ENCODE data around the gene ROBO1.
"Not testable (repeated sequence)": the region's sequence is repeated elsewhere in the genome, so short reads cannot be mapped to it uniquely, and the experiment has no call there.

ROBO1 gene

DNA sequence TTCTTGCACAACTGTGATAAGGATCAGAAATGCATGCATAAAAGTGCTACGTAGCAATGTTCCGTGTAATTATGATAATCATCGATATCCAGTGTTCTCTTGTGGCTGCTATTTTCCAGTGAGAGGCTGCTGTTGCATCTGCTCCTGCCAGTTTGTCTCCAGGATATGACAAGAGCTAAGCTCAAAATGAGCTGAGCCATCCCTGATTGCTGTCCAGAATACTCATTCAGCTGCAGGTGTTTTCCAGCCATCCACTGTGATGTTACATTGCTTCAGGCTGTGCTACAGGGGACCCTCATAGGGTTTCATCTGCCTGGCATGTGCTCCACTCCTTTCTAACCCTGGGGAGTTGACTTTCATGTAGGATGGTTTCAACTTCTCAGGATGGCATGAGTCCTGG is 976.0 kb downstream of the ROBO1 start:
- peak in 1 of 14 donors; percentile 28 for DNase-seq

DNA sequence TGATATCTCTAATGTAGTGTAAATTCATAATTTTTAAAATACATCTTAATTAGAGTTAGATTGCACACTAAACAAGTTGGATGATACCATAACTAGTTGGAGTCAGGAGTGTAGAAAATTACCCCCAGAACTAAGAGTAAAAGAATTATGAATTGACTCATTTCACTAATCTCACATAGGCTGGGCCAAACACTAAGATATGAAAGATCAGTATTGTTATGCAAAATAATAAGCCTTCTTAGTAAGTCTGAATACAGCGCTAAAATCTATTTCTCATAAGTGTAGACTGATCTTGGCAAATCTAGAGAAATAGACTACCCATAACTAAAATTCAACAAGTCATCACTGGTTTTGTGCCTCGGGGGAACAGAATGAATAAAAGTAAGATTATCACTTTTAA is 979.0 kb downstream of the ROBO1 start:
- no peak for DNase-seq

DNA sequence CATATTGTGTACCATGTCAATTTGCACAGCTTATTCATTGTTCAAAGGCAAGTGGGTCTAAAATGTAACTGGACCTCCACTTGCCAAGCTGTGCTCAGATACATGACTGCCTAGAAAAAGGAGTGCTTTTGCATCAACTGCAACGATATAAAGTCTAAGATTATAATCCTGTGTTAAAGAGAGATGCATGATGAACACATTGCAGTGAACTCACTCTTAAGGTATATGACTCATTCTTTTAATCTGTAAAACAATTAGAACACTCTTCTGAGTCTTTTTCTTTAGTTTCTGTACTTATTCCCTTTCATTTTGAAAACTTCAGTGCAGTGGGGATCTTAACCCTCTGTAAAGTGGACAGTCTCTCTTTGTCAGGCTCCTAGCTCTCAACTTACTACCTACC is 982.8 kb downstream of the ROBO1 start:
- DNase-seq = no peak

DNA sequence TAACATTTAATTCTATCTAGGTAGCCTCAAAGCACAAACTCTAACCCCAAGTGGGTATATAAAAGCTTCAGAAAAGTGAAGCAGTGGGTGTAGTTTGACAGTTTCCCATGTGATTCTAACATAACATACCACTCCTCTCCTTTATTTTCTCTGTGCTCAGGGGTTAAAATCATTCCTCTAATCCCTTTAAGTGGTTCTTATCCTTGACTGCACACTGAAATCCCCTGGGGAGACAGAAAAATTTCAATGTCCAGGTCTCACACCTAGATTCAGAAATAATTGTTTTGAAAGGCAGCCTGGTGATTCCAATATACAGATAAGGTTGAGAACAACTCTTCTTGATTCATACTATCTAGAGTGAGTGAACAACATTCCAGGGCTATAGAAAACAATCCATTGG is 986.4 kb downstream of the ROBO1 start:
- DNase-seq = no peak

DNA sequence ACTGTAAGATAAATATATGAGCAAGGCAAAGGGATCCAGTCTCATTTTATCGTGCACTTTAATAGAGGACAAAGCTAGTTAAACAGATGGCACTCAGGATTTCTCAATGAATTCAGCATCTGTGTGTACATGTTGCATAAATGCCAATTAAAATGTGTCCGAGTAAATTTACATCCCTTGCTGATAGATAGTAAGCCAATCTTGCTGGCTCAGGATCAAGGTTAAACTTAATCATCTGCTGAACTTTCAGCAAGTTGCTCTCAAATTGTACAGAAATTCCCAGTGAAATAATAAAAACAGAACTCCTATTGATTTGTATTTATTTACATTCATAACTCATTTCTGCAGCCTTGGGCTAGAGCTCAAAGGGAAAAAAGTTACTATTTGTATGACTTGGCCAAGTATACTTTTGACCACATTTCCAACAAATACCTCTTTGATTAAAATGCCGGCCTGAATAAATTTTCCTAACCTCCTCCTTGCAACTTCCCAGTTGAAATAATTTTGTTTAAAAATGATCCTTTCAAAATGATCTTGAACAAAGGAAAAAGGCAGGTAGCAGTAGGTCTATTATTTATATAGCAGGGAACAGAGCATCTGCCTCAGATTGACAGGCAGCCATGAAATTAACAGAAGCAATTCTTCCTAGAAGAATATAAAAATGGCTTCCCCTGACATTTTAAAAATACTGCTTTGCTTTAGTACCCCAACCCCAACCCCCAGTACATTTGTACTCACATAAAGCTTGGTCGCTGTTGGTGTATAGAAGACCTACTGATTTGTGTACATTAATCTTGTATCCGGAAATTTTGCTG is 1001.9 kb downstream of the ROBO1 start:
- DNase-seq = no peak

DNA sequence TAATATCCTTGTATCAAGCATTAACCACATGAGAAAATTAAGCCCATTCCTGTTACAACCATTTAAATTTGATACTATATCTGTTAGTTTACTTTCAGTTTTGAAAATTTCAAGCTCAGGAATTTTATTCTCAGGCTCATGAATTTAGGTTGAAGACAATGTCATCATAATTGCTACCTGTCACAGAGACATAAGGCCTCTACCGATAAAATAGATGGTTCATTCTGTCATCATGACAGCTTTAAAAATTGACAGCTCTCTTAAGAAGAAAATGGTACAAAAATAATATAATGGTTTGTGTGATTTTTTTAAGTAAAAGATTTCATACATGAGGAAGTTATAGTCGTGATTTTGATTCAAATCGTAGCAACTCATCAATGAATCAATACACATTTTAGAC is 1003.2 kb downstream of the ROBO1 start:
- no peak for DNase-seq

DNA sequence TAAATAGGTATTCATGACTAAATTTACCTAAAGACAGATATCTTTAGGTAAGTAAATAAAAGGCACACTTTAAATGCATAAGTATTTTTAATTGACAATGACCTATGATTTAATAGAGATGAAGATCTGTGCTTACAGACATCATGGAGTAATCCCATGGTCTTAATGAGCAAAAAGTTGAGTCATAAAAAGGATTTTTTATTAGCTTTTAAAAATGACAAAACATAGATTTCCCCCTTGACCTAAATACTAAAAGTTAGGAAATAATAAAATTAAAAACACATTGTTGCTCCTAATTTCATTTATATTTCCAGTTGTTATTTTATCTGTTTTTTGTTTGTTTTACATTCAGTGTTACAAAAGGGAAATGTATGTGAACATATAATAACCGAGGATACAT is 1005.7 kb downstream of the ROBO1 start:
- no peak for DNase-seq

DNA sequence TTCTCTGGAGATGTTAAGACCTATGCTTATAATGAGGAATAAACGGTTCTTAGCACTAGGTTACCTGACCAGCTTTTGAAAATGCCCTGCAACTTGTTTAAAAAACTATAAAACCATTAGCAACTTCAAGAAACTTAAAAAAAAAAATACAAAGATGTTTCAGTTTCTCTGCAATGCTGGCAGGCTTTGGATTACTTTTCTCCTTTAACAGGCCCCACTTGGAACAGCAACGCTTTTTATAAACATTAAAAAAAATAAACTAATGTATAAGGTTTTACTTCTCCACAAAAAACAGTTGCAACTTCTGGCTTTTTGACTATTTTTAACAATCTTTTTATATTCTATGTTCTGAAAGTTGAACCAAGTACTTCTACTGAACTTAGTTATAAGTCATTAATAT is 1006.7 kb downstream of the ROBO1 start:
- DNase-seq = no peak

DNA sequence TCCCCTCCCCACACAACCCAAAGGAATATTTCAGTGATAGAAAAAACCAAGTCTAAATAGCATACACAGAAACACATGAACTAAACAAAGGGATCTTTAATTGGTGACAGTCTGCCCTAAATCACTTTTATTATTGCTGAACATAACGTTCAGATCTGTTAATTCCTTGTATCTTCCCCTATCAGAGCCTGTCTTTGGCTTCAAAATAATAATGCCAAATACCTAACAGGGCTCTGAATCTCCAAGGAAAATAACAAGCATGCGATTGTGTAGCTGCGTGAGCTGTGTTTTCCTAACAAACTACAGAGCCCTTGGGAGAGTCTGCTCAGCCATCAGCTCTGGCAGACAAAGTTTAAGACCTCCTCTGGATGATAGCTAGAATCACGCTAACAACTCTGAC is 1010.1 kb downstream of the ROBO1 start:
- no peak for DNase-seq

DNA sequence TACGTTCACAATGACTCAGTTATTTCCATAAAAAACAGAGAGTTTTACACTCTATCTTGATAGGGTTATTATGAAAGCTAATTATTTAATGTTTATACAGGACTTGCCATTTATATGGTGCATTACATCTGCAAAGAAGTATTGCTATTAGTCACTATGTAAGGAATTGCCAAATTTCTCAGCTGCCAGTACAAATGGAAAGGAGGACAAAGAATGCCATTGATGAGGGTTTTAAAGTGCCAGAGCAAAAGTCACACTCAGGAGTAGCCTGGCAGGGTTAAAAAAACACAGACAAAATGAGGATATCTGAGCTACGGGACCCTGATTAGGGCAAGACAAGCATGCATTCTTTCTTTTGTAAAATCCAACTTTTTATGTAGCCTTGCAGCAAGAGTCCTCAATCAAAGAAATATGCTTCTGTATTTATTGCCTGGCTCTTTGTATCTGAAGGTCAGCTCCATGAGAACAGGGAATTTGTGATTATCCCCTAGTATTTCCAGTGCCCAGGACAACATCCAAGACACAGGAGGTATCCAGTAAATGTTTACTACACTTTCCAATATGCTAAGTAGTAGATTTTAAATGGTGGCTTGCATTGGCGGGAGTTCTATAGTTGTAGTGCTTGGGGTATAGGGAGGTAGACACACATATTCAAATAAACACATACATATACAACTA is 1013.6 kb downstream of the ROBO1 start:
- DNase-seq = peak in 3 of 14 donors; percentile 2 to 70 (median 14)

DNA sequence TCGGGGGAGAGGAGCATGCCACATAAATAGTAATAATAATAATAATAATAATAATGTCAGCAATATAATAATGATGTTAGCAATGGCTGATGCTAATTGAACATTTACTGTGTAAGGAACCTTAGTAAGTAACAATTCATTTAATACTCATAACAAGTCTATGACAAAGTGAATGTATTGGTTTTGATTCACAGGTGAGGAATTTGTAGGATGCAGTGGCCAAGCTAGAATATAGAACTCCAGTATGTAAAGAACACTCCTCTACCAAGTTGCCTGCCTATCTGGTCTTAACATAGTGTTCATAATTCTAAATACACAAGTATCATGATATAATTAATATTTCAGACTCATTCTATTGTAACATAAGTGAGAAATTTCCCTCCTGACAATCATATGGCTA is 1016.5 kb downstream of the ROBO1 start:
- no peak for DNase-seq

DNA sequence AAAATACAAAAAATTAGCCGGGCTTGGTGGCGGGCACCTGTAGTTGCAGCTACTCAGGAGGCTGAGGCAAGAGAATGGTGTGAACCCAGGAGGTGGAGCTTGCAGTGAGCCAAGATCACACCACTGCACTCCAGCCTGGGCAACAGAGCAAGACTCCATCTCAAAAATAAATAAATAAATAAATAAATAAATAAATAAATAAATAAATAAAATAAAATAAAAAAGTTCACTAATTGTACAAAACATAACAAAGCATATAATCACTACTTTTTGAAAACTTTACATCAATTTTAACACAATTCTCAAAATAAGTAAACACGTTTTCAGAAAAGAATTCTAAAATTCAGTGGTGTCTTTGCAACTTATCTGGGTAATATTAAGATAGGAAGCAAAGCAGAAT is 1017.5 kb downstream of the ROBO1 start:
- not testable (repeated sequence) for DNase-seq

DNA sequence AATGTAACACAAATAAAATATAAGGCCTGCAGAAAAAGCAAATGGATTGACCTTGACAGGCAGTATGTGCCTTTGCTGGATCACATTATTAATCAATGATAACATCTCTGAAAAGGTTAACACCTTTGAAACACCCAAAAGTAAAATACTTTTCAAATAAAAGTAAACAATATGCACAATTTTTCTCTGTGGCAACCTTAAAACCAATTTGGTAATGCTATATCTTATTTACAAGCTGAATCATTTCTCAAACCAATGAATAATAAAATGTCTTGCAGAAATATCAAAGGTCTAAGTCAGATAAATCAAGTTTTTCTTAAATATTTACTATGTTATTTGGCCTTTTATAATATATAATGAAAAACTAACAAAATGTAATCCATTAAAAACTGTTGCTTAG is 1018.7 kb downstream of the ROBO1 start:
- no peak for DNase-seq

DNA sequence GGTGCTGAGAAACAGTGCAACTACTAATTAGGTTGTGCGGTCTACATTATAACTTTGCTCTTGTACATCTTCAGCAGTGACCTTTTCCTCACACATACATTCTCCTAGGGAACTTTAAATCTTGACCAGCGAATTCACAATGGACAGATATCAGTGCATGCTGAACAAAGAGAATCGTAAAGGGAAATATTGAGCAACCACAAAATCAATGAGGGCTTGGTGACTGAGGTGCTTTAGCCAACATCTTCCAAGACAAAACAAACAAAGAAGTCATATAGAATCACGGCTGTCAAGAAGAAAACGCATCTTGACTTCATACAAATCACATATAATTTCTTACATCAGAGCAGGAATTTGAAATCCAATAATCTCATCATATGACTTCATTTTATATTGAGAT is 1022.0 kb downstream of the ROBO1 start:
- no peak for DNase-seq

DNA sequence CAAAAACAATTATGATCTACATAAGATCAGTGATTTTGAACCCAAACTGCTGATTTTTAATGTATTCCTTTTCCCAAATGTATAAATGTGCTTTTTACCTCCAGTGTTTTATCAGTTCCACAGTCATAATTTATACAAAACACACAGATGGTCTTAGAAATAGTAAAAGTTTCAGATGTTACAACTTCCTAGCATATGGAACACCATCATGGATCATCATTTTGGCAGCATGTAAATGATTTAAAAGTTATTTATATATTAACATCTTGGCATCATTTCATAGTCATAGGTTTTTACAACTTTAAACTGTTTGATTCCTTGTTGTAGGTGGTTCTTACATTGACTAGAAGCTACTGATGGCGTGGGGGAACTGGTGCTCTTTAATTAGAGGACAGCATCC is 1025.3 kb downstream of the ROBO1 start:
- no peak for DNase-seq

DNA sequence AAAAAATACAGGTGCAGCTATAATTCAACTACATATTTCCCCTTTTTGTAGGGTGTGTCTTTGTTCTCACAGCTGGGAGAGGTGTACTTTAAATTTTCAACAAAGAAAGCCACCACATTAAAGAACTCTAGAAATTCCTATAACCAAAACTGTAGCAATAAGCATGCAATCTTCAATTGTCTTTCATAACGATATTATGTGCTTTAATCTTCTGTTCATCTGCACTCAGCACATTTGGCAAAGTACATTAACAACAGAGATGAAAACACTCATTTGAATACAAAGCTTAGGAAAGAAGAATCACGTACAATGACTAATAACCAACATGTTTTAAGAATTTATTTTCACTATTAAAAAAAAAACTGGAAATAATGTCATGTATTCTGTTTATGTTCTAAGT is 1025.8 kb downstream of the ROBO1 start:
- DNase-seq = no peak

DNA sequence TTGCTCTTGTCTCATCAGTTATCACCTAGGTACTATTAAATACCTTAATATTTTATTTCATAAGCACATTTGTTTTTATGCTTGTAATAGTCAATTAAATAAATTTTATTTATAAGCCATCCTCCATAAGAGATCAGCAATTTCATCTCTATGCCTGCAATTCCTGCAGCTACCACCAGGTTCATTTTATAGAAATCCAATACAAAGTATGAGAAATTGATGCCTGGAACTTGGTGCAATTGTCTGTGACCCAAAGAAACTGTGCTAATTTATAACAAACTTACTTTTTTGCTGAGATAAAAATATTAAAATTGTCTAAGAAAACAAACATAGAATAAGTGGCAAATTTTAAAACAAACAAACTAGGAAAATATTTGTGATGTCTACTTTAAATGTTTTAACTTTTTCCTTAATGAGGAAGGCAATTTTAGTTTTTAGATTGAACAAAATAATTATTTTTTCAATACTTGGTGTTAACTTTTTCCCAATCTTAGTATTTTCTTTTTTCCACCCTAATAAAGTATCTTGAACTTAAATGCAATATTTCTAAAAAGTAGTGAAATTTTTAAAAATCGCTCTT is 1026.6 kb downstream of the ROBO1 start:
- DNase-seq = no peak

DNA sequence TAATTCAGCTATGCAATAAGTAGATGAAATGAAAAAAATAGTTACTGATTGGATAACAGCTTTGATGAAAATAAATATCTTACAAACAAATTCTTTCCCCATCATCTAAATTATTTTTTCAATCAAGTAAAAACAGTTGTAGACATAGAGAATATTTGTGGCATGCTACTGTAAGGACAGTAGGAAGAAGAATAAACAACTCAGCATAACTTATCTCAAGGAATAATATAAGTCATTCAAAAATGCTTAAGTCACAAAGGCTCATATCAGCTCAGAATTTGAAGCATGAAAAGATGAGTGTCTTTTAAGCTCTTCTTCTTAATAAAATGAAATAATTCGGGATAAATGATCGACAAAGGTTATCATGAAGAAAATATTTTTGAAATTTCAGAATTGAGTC is 1029.0 kb downstream of the ROBO1 start:
- DNase-seq = no peak

DNA sequence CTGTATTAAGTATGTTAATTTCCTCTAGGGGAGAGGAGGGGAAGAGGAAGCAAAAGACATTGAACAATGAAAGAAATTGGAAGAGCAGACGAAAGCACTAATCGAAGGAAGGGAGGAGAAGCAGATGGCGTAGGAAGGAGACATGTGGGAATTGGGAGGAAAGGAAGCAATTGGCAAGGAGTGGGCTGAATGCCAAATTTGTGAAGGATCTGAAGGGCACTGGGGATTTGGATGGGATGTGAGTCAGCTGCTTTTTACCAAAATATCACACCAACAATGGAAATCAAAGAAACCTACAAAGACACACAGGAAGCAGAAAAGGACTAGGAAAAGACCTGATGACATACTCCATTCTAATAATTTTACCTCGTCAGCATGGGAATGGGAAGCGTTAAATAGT is 1029.8 kb downstream of the ROBO1 start:
- DNase-seq = peak in 1 of 14 donors; percentile 5

DNA sequence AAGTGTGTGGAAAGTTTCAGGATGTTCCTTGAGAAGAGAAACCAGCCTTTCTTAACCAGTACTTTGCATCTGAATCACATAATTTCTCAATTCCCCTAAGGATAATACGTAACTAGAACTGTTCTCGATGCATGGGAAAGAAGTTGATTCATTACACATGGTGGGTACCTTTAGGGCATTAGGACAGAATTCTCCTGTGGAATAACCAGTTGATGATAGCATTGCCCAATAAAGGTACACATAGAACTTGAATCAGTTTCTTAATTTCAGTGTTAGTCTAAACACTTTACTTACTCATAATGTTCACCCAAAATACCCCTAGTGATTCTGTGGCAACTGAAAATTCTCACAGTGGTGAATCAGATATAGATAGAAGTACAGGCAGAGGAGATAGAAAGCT is 1030.9 kb downstream of the ROBO1 start:
- DNase-seq = no peak

DNA sequence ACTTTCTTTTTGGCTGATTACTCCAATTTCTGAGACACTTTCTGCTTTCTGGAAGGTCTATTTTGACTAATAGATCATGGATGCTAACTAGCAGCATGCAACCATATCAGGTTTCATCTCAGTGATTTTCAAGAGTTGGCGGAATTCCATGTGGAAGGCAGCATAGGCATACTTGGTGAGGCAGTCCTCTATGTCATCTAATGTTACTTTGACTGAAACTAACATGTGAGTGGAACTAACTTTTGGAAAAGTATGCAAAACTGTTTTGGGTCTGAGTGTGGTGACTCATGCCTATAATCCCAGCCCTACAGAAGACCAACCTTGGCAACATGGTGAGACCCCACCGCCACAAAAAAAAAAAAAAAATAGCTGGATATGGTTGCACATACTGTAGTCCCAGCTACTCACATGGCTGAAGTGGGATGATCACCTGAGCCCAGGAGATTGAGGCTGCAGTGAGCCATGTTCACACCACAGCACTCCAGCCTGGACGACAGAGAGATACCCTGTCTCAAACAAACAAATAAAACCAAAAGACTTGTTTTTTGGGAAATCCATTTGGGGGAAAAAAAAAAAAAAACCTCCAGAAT is 1033.7 kb downstream of the ROBO1 start:
- DNase-seq = no peak

DNA sequence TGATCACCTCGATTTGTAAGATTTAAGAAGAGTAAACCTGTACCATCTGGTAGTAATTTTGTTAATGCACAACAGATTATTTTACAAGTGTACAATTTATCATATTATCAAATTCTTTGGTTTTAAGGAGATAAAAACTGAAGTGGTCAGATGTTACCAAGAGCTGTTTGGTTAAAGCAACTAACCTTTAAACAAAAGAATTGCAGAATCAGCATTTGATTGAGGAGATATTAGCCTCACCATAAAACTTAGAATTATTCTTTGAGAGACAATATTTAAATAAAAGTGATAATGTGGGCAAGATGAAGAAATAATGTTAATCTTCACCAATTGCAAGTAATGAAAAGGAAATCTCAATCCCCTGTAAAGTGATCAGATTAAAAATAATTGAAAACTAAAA is 1034.9 kb downstream of the ROBO1 start:
- no peak for DNase-seq

DNA sequence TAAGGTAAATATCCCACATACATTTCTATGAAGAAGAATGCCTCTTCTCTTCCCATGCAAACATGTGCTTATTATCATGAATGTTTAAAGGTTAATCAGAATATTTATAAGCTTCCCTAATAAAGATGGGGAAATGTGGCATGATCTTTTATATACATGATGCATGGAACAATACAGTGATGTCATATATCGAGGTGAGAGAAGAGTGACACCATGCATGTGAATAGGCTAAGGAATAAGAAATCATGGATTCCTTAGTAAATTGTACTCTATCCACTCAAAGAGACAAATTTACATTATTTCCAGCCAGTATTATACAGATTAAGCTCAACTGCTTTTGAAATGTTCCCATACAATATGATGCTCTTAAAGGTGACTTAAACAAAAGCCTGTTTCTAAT is 1035.3 kb downstream of the ROBO1 start:
- DNase-seq = no peak

DNA sequence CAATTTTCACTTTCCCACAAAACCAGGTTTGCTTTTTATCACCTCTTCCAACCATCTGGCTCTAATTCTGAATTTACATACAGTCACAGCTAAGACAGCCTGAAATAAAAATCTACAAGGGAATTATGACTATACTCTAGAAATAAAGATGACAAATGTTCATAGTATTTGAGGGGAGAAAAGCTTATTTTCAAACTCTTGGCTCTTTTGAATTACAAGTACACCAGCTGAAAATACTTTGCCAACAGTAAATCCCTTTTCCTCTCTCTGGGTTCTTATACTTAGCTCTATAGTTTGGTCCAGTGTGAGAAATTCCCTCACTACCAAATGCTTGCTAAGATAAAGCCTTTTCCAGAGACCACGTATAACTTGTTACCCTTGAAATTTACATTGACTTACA is 1037.9 kb downstream of the ROBO1 start:
- no peak for DNase-seq
